Neural crest cell (in vitro differentiated cells): ENCODE data around the gene FASN. TPM values are rescaled to one million over a fixed set of nuclear protein-coding genes. Genes with fewer than 3 reads are reported as not detected.
"Not testable (repeated sequence)": the region's sequence is repeated elsewhere in the genome, so short reads cannot be mapped to it uniquely, and the experiment has no call there.

Experiments
- DNase-seq: peaks from one replicate; pipeline ENCODE4 v3.0.0; 2021; ENCODE audit warnings: low read depth, mixed read lengths, low spot score
- H3K27ac Mint-ChIP-seq: one replicate; pipeline ENCODE4 v1.8.0; 2021; ENCODE audit warnings: mild to moderate bottlenecking, mixed read lengths; ENCODE audit not compliant: unreplicated experiment
- H3K27me3 Mint-ChIP-seq: 2 replicates; pipeline ENCODE4 v1.8.0; 2021; ENCODE audit warnings: low read depth, mild to moderate bottlenecking, mixed read lengths
- H3K36me3 Mint-ChIP-seq: 2 replicates; pipeline ENCODE4 v1.8.0; 2021; ENCODE audit warnings: low read depth, mild to moderate bottlenecking, mixed read lengths
- H3K4me1 Mint-ChIP-seq: 2 replicates; pipeline ENCODE4 v1.8.0; 2021; ENCODE audit warnings: mixed read lengths
- H3K4me3 Mint-ChIP-seq: one replicate; pipeline ENCODE4 v1.8.0; 2021; ENCODE audit warnings: mild to moderate bottlenecking, mixed read lengths
- H3K9me3 Mint-ChIP-seq: 2 replicates; pipeline ENCODE4 v1.8.0; 2021; ENCODE audit warnings: mixed read lengths
- CTCF ChIP-seq: fragments of 200-600 bp; sonication (generic); conservative IDR thresholded peaks from 2 replicates; pipeline ENCODE4 v1.5.0; 2021; ENCODE audit warnings: antibody characterized with exemption, mild to moderate bottlenecking
- total RNA-seq: library from RNA; stranded (reverse); gene quantifications from 2 replicates; pipeline ENCODE4 v1.2.1, GENCODE V29; 2021

FASN gene
- total RNA-seq, 1 donor from 2014 or later, result 839 TPM

DNA sequence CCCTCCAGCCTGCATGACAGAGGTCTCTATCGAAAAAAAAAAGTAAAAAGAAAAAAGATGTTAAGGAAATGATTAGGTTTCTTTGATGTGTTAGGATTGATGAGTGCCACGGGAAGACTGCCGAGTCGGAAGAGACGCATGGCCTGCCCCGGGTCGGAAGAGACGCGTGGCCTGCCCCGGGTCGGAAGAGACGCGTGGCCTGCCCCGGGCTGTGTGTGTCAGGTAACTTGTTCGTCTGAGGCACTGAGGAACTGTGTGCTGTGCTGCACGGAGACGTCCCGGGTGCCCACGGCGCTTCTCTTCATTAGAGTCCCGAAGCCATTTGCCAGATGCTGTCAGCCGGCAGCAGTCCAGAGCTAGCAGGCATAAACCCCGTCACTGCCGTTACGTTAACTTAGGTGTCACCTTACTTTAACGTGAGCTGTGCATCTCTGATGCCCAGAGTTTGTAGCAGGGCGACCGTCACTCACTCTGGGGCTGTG, 40.5 kb upstream of the FASN start:
- no peak overlapping the region for H3K27ac Mint-ChIP-seq

DNA sequence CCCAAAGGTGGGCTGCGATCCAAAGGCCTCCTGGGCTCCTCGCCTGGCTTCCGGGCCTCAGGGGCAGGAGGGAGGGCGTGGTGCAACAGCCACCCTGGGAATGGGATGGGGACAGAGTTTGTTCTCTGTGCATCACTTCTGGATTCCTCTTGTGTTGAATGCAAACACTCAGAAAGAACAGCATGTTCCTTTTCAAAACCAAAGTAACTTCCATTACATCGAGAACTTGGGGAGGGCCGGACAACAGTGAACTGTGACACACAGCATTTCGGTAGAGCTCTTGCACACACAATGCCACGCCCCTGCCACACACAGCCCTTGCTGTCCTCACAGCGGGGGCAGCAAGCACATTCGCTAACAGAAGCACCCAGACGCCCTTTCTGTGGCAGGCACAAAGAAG, 36.1 kb upstream of the FASN start:
- H3K27me3 Mint-ChIP-seq, result no peaks in the 10 kb centered on the region
- H3K9me3 Mint-ChIP-seq, result no peaks in the 10 kb centered on the region
- no peak overlapping the region for H3K4me3 Mint-ChIP-seq
- no peaks in the 10 kb centered on the region for H3K36me3 Mint-ChIP-seq
- H3K27ac Mint-ChIP-seq, result no peak overlapping the region
- no peak for TF ChIP-seq CTCF
- no peak for DNase-seq
- no peaks in the 10 kb centered on the region for H3K4me1 Mint-ChIP-seq

More for the DNA sequence above, 40.5 kb upstream of the FASN start:
- Mint-ChIP-seq H3K27me3 (no peaks in the 10 kb centered on the region), H3K4me1 (peaks cover 5% of the 10 kb centered on the region), H3K9me3 (no peaks in the 10 kb centered on the region), H3K36me3 (no peaks in the 10 kb centered on the region), H3K4me3 (no peak overlapping the region)
- TF ChIP-seq CTCF, result no peak
- DNase-seq, result no peak

DNA sequence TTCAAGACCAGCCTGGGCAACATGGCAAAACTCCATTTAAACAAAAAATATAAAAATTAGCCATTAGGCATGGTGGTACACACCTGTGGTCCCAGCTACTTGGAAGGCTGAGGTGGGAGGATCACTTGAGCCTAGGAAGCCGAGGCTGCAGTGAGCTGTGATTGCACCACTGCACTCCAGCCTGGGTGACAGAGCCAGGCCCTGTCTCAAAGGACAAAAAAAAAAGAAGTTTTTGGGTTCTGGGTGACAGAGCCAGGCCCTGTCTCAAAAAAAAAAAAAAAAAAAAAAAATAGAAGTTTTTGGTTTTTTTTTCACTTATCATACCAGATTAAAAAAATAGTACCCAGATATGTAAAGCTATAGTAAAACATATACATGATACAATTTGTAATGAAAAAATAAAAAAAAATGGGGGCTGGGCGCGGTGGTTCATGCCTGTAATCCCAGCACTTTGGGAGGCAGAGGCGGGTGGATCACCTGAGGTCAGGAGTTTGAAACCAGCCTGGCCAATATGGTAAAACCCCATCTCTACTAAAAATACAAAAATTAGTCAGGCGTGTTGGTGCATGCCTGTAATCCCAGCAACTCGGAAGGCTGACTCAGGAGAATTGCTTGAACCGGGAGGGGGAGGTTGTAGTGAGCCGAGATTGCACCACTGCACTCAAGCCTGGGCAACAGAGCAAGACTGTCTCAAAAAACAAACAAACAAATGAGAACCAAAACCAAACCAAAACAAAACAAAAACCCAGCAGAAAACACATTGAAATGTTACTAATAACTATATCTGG, 35.3 kb upstream of the FASN start:
- H3K4me1 Mint-ChIP-seq, H3K27ac Mint-ChIP-seq, H3K27me3 Mint-ChIP-seq, H3K4me3 Mint-ChIP-seq, H3K9me3 Mint-ChIP-seq, DNase-seq, H3K36me3 Mint-ChIP-seq: not testable (repeated sequence)

GRCh38 chr17:82129095-82129494, 31.1 kb upstream of the FASN start:
- no peaks in the 10 kb centered on the region for H3K9me3 Mint-ChIP-seq
- H3K4me1 Mint-ChIP-seq, result no peaks in the 10 kb centered on the region
- H3K36me3 Mint-ChIP-seq, result peaks cover 7% of the 10 kb centered on the region
- H3K4me3 Mint-ChIP-seq, result no peak overlapping the region
- no peak for DNase-seq
- H3K27ac Mint-ChIP-seq, result no peak overlapping the region
- H3K27me3 Mint-ChIP-seq, result no peaks in the 10 kb centered on the region
- no peak for TF ChIP-seq CTCF

DNA sequence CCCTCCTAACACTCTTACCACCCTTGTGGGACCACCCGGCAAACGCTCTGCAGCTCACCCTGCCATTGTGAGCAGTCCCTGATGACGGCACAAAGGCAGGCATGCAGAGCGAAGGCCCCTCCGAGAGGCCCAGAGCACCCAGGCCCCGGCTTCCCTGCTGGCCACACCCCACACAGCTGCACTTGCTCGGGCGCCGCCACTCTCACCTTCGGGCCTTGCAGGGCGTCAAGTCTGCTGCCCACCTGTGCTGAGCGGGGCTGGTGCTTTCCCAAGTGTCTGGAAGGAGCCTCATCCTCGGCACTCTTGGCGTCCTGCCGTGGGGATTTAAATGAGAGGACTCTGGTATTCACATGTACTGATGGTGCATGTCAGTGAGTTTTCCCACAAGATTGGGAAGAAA, 30.3 kb upstream of the FASN start:
- no peaks in the 10 kb centered on the region for H3K4me1 Mint-ChIP-seq
- peaks cover 9% of the 10 kb centered on the region for H3K36me3 Mint-ChIP-seq

More for the DNA sequence above, 30.3 kb upstream of the FASN start:
- no peak overlapping the region for H3K27ac Mint-ChIP-seq
- no peak for TF ChIP-seq CTCF
- DNase-seq, result no peak
- no peaks in the 10 kb centered on the region for H3K9me3 Mint-ChIP-seq
- no peak overlapping the region for H3K4me3 Mint-ChIP-seq
- H3K27me3 Mint-ChIP-seq, result no peaks in the 10 kb centered on the region
